OCI-LY7 (cell line): Measurements from ENCODE around the gene ALAD. TPM values are rescaled to one million over a fixed set of nuclear protein-coding genes. Genes with fewer than 3 reads are reported as not detected.

Source experiments
- BruUV-seq: library from RNA; stranded (reverse); fragments of 400-500 nt; replicated peaks from 2 replicates; lab custom pipeline; 2021; lab: Mats Ljungman, UMichigan
- CTCF ChIA-PET: fragments of 300-600 bp; sonication (Branson Sonifier 250); formaldehyde crosslinking; loops from one replicate; lab custom pipeline; 2022; ENCODE audit warnings: antibody characterized with exemption; ENCODE audit not compliant: unreplicated experiment; lab: Charles Lee
- POLR2A ChIA-PET: fragments of 300-600 bp; sonication (Branson Sonifier 250); formaldehyde crosslinking; loops from one replicate; lab custom pipeline; 2022; ENCODE audit warnings: antibody characterized with exemption; lab: Charles Lee
- DNase-seq: peaks from one replicate; pipeline ENCODE4 v3.0.0-alpha.2; 2015; ENCODE audit warnings: low spot score
- H2AFZ ChIP-seq: fragments of 200-600 bp; sonication (generic), shearing (Covaris generic); 2 replicates; pipeline ENCODE4 v1.6.1; 2014; ENCODE audit warnings: mild to moderate bottlenecking, antibody characterized with exemption, low read length, moderate library complexity
- H3K27ac ChIP-seq: fragments of 200-600 bp; sonication (generic); 2 replicates; pipeline ENCODE4 v1.5.1; 2014; ENCODE audit warnings: mixed run types, low read depth, mild to moderate bottlenecking, moderate library complexity, low read length, inconsistent platforms; ENCODE audit not compliant: poor library complexity, severe bottlenecking
- H3K36me3 ChIP-seq: fragments of 200-600 bp; sonication (generic); 2 replicates; pipeline ENCODE4 v1.6.1; 2014; ENCODE audit warnings: mild to moderate bottlenecking, antibody characterized with exemption, low read length, moderate library complexity, mixed read lengths; ENCODE audit not compliant: insufficient read depth
- H3K4me1 ChIP-seq: fragments of 200-600 bp; sonication (generic); 2 replicates; pipeline ENCODE4 v1.5.1; 2014; ENCODE audit warnings: mild to moderate bottlenecking, low read length; ENCODE audit not compliant: insufficient read depth, poor library complexity, severe bottlenecking
- H3K4me2 ChIP-seq: fragments of 200-600 bp; sonication (generic); 2 replicates; pipeline ENCODE4 v1.6.1; 2014; ENCODE audit warnings: mild to moderate bottlenecking, low read length
- H3K4me3 ChIP-seq: fragments of 200-600 bp; sonication (generic); 2 replicates; pipeline ENCODE4 v1.5.1; 2014; ENCODE audit warnings: mild to moderate bottlenecking, low read depth, low read length; ENCODE audit not compliant: poor library complexity, severe bottlenecking
- H3K79me2 ChIP-seq: fragments of 200-600 bp; sonication (generic); 2 replicates; pipeline ENCODE4 v1.6.1; 2016; ENCODE audit warnings: low read depth, mild to moderate bottlenecking, low read length, moderate library complexity, mixed read lengths; ENCODE audit not compliant: insufficient read depth
- H3K9me2 ChIP-seq: fragments of 200-600 bp; sonication (generic); 2 replicates; pipeline ENCODE4 v1.6.1; 2016; ENCODE audit warnings: mild to moderate bottlenecking, low read length, mixed read lengths; ENCODE audit not compliant: insufficient read depth
- H3K9me3 ChIP-seq: fragments of 200-600 bp; sonication (generic); 2 replicates; pipeline ENCODE4 v1.6.1; 2014; ENCODE audit warnings: mild to moderate bottlenecking, mixed run types, low read length, mixed read lengths
- H4K20me1 ChIP-seq: fragments of 200-600 bp; sonication (generic); 2 replicates; pipeline ENCODE4 v1.6.1; 2014; ENCODE audit warnings: mild to moderate bottlenecking, antibody characterized with exemption, low read length, moderate library complexity, mixed read lengths; ENCODE audit not compliant: insufficient read depth
- EZH2phosphoT487 ChIP-seq: fragments of 200-600 bp; sonication (generic); IDR thresholded peaks from 2 replicates; pipeline ENCODE4 v1.6.1; 2018; ENCODE audit warnings: low read depth, borderline replicate concordance, mild to moderate bottlenecking, mixed run types, antibody characterized with exemption, low read length, moderate library complexity, mixed read lengths
- intact Hi-C: fragments of 100-400 bp; cut with micrococcal nuclease; formaldehyde crosslinking; loops from one replicate; pipeline ENCODE4 v1.10.0; 2022; ENCODE audit not compliant: unreplicated experiment
- total RNA-seq, 2 experiments: library from RNA; depleted of rRNA in 1 of 2; stranded (reverse); fragments of >200 nt in 1 of 2; shearing (Covaris generic) in 1 of 2; gene quantifications; 2 replicates each; pipeline ENCODE4 v1.2.3, GENCODE V29; 2014 to 2022
- TF ChIP-seq, protein P1 (sequence below): fragments of 200-600 bp; sonication (generic); conservative IDR thresholded peaks from 2 replicates; pipeline ENCODE4 v1.5.1; 2014; ENCODE audit warnings: mild to moderate bottlenecking, antibody characterized with exemption, low read length, moderate library complexity, mixed read lengths

Gene ALAD
- total RNA-seq, 2 experiments from 2014 or later: 19.8 to 26.3 TPM

DNA sequence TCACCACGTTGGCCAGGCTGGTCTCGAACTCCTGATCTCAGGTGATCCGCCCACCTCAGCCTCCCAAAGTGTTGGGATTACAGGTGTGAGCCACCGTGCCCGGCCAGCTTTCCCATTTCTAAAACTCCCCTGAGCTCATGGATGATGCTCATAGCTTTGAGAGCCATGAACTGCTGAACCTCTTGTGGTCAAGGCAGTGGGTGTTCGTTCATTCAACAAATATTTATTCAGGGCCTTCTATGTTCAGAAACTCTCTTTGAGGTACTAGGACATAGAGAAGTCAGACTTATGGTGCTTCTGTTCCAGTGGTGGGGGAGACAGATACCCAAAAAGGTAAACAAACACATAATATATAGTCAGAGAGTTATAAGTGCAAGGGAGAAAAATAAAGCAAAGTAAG is 49.1 kb downstream of the ALAD start:
- Histone ChIP-seq H2AFZ (no peak overlapping the region), H3K27ac (no peak overlapping the region), H3K79me2 (no peaks in the 10 kb centered on the region), H3K4me1 (peaks cover 19% of the 10 kb centered on the region), H4K20me1 (no peaks in the 10 kb centered on the region), H3K9me2 (no peaks in the 10 kb centered on the region), H3K4me3 (no peak overlapping the region), H3K9me3 (no peaks in the 10 kb centered on the region), H3K4me2 (no peak overlapping the region), H3K36me3 (no peaks in the 10 kb centered on the region)
- CTCF ChIA-PET: no interaction called here
- TF ChIP-seq, protein P1, sequence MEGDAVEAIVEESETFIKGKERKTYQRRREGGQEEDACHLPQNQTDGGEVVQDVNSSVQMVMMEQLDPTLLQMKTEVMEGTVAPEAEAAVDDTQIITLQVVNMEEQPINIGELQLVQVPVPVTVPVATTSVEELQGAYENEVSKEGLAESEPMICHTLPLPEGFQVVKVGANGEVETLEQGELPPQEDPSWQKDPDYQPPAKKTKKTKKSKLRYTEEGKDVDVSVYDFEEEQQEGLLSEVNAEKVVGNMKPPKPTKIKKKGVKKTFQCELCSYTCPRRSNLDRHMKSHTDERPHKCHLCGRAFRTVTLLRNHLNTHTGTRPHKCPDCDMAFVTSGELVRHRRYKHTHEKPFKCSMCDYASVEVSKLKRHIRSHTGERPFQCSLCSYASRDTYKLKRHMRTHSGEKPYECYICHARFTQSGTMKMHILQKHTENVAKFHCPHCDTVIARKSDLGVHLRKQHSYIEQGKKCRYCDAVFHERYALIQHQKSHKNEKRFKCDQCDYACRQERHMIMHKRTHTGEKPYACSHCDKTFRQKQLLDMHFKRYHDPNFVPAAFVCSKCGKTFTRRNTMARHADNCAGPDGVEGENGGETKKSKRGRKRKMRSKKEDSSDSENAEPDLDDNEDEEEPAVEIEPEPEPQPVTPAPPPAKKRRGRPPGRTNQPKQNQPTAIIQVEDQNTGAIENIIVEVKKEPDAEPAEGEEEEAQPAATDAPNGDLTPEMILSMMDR: no peak
- no peak for TF ChIP-seq EZH2phosphoT487
- intact Hi-C loops: no loop called here
- no TSS peak for BruUV-seq
- no peak for DNase-seq
- POLR2A ChIA-PET: interaction anchor here (0.6 to 4.6 kb wide), 4 partner anchors 12 to 120 kb away, joined by 3 to 31 read pairs (median 3); partner anchors contain the start of genes ALAD and WDR31

DNA sequence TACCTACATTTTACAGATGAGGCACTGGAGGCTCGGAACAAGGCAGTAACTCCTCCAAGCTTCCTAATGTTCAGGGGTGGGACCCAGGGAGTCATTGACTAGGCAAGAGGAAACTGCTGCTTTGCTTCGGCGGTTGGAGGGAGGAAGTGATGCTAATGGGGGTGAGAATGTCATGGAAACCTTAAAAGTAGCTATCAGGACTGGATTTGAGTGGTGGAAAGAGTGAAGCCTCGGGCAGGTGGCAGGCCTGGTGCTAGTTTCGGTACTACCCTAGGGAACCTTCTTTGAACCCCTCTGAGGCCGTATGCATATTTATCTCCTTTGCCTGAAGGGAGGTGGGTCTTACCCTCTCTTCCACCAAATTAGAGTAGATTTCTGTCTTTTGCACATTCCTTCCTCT is 50.1 kb downstream of the ALAD start:
- H2AFZ ChIP-seq: peak overlapping the region; percentile 14; the same call in 1 of the 2 replicates
- H3K36me3 ChIP-seq: no peaks in the 10 kb centered on the region
- H4K20me1 ChIP-seq: no peaks in the 10 kb centered on the region
- H3K79me2 ChIP-seq: no peaks in the 10 kb centered on the region
- TF ChIP-seq EZH2phosphoT487: no peak
- TF ChIP-seq, protein P1: no peak
- no peaks in the 10 kb centered on the region for H3K9me2 ChIP-seq
- intact Hi-C loops: no loop called here
- peak; percentile 53 for DNase-seq
- no peak overlapping the region for H3K4me3 ChIP-seq
- ChIA-PET POLR2A (interaction anchor here (0.5 to 4.6 kb wide), 7 partner anchors 11 to 119 kb away, joined by 3 to 31 read pairs (median 3); partner anchors contain the start of genes ALAD and WDR31), CTCF (interaction anchor here (1.0 to 1.1 kb wide), 2 partner anchors 11 to 26 kb away, joined by 4 read pairs; partner anchors contain the start of genes HDHD3 and WDR31)
- H3K27ac ChIP-seq: no peak overlapping the region
- no peaks in the 10 kb centered on the region for H3K9me3 ChIP-seq
- BruUV-seq: no TSS peak
- peaks cover 19% of the 10 kb centered on the region for H3K4me1 ChIP-seq
- peak overlapping the region; percentile 63 for H3K4me2 ChIP-seq

DNA sequence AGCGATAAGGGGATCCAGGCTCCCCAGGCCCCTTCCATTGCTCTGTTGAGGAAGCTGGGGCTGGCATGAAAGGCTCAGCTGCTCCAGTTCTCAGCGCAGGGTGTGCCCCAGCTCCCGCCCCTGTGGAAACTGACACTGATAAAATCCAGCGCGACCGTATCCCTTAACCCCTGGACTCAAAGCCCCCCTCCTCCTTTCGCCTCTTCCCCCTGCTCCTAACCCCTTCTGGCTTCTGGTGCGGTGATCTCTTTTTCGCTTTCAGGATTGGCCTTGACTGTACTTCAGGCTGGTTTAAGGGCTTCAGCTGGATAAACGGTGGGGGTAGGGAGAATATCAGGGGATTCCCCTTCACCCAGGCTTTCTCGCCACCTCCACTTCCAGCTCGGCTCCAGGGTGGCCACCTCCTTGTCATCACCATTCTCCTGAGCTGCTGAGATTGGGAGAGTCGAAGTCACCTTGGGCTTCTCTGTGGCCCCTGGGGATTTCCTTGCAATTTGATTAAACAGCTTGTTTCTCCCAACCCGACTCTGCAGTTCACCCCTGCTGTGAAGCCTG is 50.9 kb downstream of the ALAD start:
- H3K9me3 ChIP-seq: no peaks in the 10 kb centered on the region
- H3K4me2 ChIP-seq: peak overlapping the region; percentile 63
- peaks cover 19% of the 10 kb centered on the region for H3K4me1 ChIP-seq
- intact Hi-C loops: no loop called here
- no peak for TF ChIP-seq EZH2phosphoT487
- TF ChIP-seq, protein P1: no peak
- no peak overlapping the region for H3K27ac ChIP-seq
- H2AFZ ChIP-seq: peak overlapping the region; percentile 44; the same call in 1 of the 2 replicates
- POLR2A ChIA-PET: interaction anchor here (1.1 to 4.6 kb wide), 4 partner anchors 10 to 60 kb away, joined by 3 to 31 read pairs (median 6); partner anchors contain the start of genes C9orf43, POLE3 and WDR31
- CTCF ChIA-PET: interaction anchor here (0.6 to 1.1 kb wide), 2 partner anchors 10 to 15 kb away, joined by 4 read pairs; partner anchors contain the start of gene WDR31
- no peaks in the 10 kb centered on the region for H3K36me3 ChIP-seq
- H3K9me2 ChIP-seq: no peaks in the 10 kb centered on the region
- BruUV-seq: no TSS peak
- no peaks in the 10 kb centered on the region for H4K20me1 ChIP-seq
- peak overlapping the region; percentile 58 for H3K4me3 ChIP-seq
- no peak for DNase-seq
- no peaks in the 10 kb centered on the region for H3K79me2 ChIP-seq
